ENCODE data around the gene ENOX1. TPM values are rescaled to one million over a fixed set of nuclear protein-coding genes. Genes with fewer than 3 reads are reported as not detected.

Gene ENOX1
- total RNA-seq, 1 donor from 2014 or later = 1.7 TPM

GRCh38 chr13:43227721-43228120, 559.1 kb downstream of the ENOX1 start:
- H3K27me3 Mint-ChIP-seq (ENCODE audit: unreplicated experiment) = no peaks in the 10 kb centered on the region
- no peaks in the 10 kb centered on the region for H3K36me3 Mint-ChIP-seq (ENCODE audit: low read depth, unreplicated experiment)
- TF ChIP-seq CTCF (IDR thresholded peaks at IDR 0.05; ENCODE audit: unreplicated experiment) = no peak
- H3K4me1 Mint-ChIP-seq (ENCODE audit: unreplicated experiment) = no peaks in the 10 kb centered on the region
- H3K4me3 Mint-ChIP-seq (ENCODE audit: unreplicated experiment) = no peak overlapping the region
- DNase-seq (ENCODE audit: low spot score) = no peak
- no peaks in the 10 kb centered on the region for H3K9me3 Mint-ChIP-seq (ENCODE audit: unreplicated experiment)
- H3K27ac Mint-ChIP-seq (ENCODE audit: unreplicated experiment) = no peak overlapping the region

GRCh38 chr13:43223216-43223615, 563.6 kb downstream of the ENOX1 start:
- H3K27me3 Mint-ChIP-seq (ENCODE audit: unreplicated experiment) = peaks cover 2% of the 10 kb centered on the region
- H3K4me1 Mint-ChIP-seq (ENCODE audit: unreplicated experiment) = peaks cover 3% of the 10 kb centered on the region
- no peak for DNase-seq (ENCODE audit: low spot score)
- no peak for TF ChIP-seq CTCF (IDR thresholded peaks at IDR 0.05; ENCODE audit: unreplicated experiment)
- H3K36me3 Mint-ChIP-seq (ENCODE audit: low read depth, unreplicated experiment) = no peaks in the 10 kb centered on the region
- no peaks in the 10 kb centered on the region for H3K9me3 Mint-ChIP-seq (ENCODE audit: unreplicated experiment)
- no peak overlapping the region for H3K27ac Mint-ChIP-seq (ENCODE audit: unreplicated experiment)
- H3K4me3 Mint-ChIP-seq (ENCODE audit: unreplicated experiment) = no peak overlapping the region

- peaks cover 3% of the 10 kb centered on the region for H3K4me1 Mint-ChIP-seq (ENCODE audit: unreplicated experiment)
- DNase-seq (ENCODE audit: low spot score) = no peak
- no peak overlapping the region for H3K4me3 Mint-ChIP-seq (ENCODE audit: unreplicated experiment)
- no peaks in the 10 kb centered on the region for H3K9me3 Mint-ChIP-seq (ENCODE audit: unreplicated experiment)
- peaks cover 2% of the 10 kb centered on the region for H3K27me3 Mint-ChIP-seq (ENCODE audit: unreplicated experiment)
- H3K27ac Mint-ChIP-seq (ENCODE audit: unreplicated experiment) = no peak overlapping the region
- no peaks in the 10 kb centered on the region for H3K36me3 Mint-ChIP-seq (ENCODE audit: low read depth, unreplicated experiment)
- TF ChIP-seq CTCF (IDR thresholded peaks at IDR 0.05; ENCODE audit: unreplicated experiment) = no peak
These were observed 564.7 kb downstream of the ENOX1 start for GRCh38 chr13:43222086-43222485.

GRCh38 chr13:43221611-43222010, 565.2 kb downstream of the ENOX1 start:
- no peak for TF ChIP-seq CTCF (IDR thresholded peaks at IDR 0.05; ENCODE audit: unreplicated experiment)
- peaks cover 2% of the 10 kb centered on the region for H3K27me3 Mint-ChIP-seq (ENCODE audit: unreplicated experiment)
- no peak overlapping the region for H3K27ac Mint-ChIP-seq (ENCODE audit: unreplicated experiment)
- H3K36me3 Mint-ChIP-seq (ENCODE audit: low read depth, unreplicated experiment) = no peaks in the 10 kb centered on the region
- DNase-seq (ENCODE audit: low spot score) = no peak
- peaks cover 3% of the 10 kb centered on the region for H3K4me1 Mint-ChIP-seq (ENCODE audit: unreplicated experiment)
- no peaks in the 10 kb centered on the region for H3K9me3 Mint-ChIP-seq (ENCODE audit: unreplicated experiment)
- no peak overlapping the region for H3K4me3 Mint-ChIP-seq (ENCODE audit: unreplicated experiment)

GRCh38 chr13:43220873-43221595, 565.7 kb downstream of the ENOX1 start:
- no peak for DNase-seq (ENCODE audit: low spot score)
- no peak for TF ChIP-seq CTCF (IDR thresholded peaks at IDR 0.05; ENCODE audit: unreplicated experiment)
- Mint-ChIP-seq H3K4me1 (ENCODE audit: unreplicated experiment) (peaks cover 3% of the 10 kb centered on the region), H3K27ac (ENCODE audit: unreplicated experiment) (no peak overlapping the region), H3K9me3 (ENCODE audit: unreplicated experiment) (no peaks in the 10 kb centered on the region), H3K4me3 (ENCODE audit: unreplicated experiment) (no peak overlapping the region), H3K27me3 (ENCODE audit: unreplicated experiment) (peaks cover 2% of the 10 kb centered on the region), H3K36me3 (ENCODE audit: low read depth, unreplicated experiment) (no peaks in the 10 kb centered on the region)
